CD4-positive, alpha-beta T cell (primary cell): ENCODE measurements around the gene EFNA4. TPM values are rescaled to one million over a fixed set of nuclear protein-coding genes. Genes with fewer than 3 reads are reported as not detected.

ENCODE experiments used
- ATAC-seq: fragments of 200-7000 bp; cut with Tn5 transposase; one replicate; pipeline ENCODE4 v1.10.0; 2022; ENCODE audit warnings: mild to moderate bottlenecking; ENCODE audit not compliant: poor library complexity
- CTCF ChIA-PET: fragments of 350-600 bp; sonication (Branson Sonifier 250); formaldehyde crosslinking; loops from one replicate; lab custom pipeline; 2021; ENCODE audit warnings: antibody characterized with exemption, inconsistent platforms; lab: Charles Lee
- POLR2A ChIA-PET: fragments of 350-600 bp; sonication (Branson Sonifier 250); formaldehyde crosslinking; loops from one replicate; lab custom pipeline; 2021; ENCODE audit warnings: antibody characterized with exemption, inconsistent platforms; lab: Charles Lee
- DNase-seq, 14 experiments: peaks; one replicate each; pipeline ENCODE4 v3.0.0-alpha.2; 2013 to 2020; ENCODE audit warnings: mixed read lengths in 2 of 14
- H3K27ac ChIP-seq, 2 donors: one replicate each; pipeline versions ENCODE4 v1.5.1 to v1.7.0; 2013; ENCODE audit warnings: low read length in 2 of 2, low read depth in 1 of 2, mild to moderate bottlenecking in 1 of 2
- H3K27me3 ChIP-seq, 2 experiments: 1 replicate in 1 of 2; 2 replicates in 1 of 2; pipeline versions ENCODE4 v1.6.1 to v1.7.0; 2013; ENCODE audit warnings: low read length in 2 of 2, control low read depth in 1 of 2, mild to moderate bottlenecking in 1 of 2, moderate library complexity in 1 of 2; ENCODE audit not compliant: insufficient read depth in 2 of 2, control insufficient read depth in 1 of 2
- H3K36me3 ChIP-seq: one replicate; pipeline ENCODE4 v1.6.1; 2013; ENCODE audit warnings: low read length, control low read depth; ENCODE audit not compliant: insufficient read depth
- H3K4me1 ChIP-seq: one replicate; pipeline ENCODE4 v1.6.1; 2013; ENCODE audit warnings: low read length, control low read depth; ENCODE audit not compliant: insufficient read depth
- H3K4me3 ChIP-seq: one replicate; pipeline ENCODE4 v1.5.1; 2013; ENCODE audit warnings: mild to moderate bottlenecking, low read length, moderate library complexity
- H3K9me3 ChIP-seq, 2 experiments: 1 replicate in 1 of 2; 2 replicates in 1 of 2; pipeline versions ENCODE4 v1.6.1 to v1.7.0; 2013; ENCODE audit warnings: low read length in 2 of 2, mild to moderate bottlenecking in 2 of 2, control low read depth in 1 of 2, moderate library complexity in 1 of 2; ENCODE audit not compliant: control insufficient read depth in 1 of 2, insufficient read depth in 1 of 2
- H3K27ac Mint-ChIP-seq: one replicate; pipeline ENCODE4 v1.8.0; 2020; ENCODE audit warnings: mixed read lengths
- H3K27me3 Mint-ChIP-seq: one replicate; pipeline ENCODE4 v1.8.0; 2021; ENCODE audit warnings: mixed read lengths
- H3K36me3 Mint-ChIP-seq: one replicate; pipeline ENCODE4 v1.8.0; 2021; ENCODE audit warnings: low read depth, mixed read lengths
- H3K4me1 Mint-ChIP-seq: one replicate; pipeline ENCODE4 v1.8.0; 2021; ENCODE audit warnings: low read depth, mixed read lengths
- H3K4me3 Mint-ChIP-seq: one replicate; pipeline ENCODE4 v1.8.0; 2020; ENCODE audit warnings: mild to moderate bottlenecking, mixed read lengths
- H3K9me3 Mint-ChIP-seq: one replicate; pipeline ENCODE4 v1.8.0; 2020; ENCODE audit warnings: mixed read lengths
- CTCF ChIP-seq: fragments of 200-600 bp; IDR thresholded peaks from one replicate; pipeline ENCODE4 v1.8.0; 2022; ENCODE audit warnings: antibody characterized with exemption, mild to moderate bottlenecking
- intact Hi-C, 2 experiments: fragments of 100-400 bp; cut with DNase I in 1 of 2; cut with micrococcal nuclease in 1 of 2; formaldehyde crosslinking; loops; one replicate each; pipeline versions ENCODE4 v1.15.1 to v1.9.0; 2023 to 2025; cut with DNase I, micrococcal nuclease
- total RNA-seq, 174 experiments: library from RNA in 2 of 174; stranded (reverse) in 2 of 174; gene quantifications; one replicate each; pipeline ENCODE4 v1.2.3 and lab custom pipeline; 2021 to 2026

EFNA4 gene
- total RNA-seq, 2 experiments from 2014 or later, result 2.4 to 3.3 TPM

DNA sequence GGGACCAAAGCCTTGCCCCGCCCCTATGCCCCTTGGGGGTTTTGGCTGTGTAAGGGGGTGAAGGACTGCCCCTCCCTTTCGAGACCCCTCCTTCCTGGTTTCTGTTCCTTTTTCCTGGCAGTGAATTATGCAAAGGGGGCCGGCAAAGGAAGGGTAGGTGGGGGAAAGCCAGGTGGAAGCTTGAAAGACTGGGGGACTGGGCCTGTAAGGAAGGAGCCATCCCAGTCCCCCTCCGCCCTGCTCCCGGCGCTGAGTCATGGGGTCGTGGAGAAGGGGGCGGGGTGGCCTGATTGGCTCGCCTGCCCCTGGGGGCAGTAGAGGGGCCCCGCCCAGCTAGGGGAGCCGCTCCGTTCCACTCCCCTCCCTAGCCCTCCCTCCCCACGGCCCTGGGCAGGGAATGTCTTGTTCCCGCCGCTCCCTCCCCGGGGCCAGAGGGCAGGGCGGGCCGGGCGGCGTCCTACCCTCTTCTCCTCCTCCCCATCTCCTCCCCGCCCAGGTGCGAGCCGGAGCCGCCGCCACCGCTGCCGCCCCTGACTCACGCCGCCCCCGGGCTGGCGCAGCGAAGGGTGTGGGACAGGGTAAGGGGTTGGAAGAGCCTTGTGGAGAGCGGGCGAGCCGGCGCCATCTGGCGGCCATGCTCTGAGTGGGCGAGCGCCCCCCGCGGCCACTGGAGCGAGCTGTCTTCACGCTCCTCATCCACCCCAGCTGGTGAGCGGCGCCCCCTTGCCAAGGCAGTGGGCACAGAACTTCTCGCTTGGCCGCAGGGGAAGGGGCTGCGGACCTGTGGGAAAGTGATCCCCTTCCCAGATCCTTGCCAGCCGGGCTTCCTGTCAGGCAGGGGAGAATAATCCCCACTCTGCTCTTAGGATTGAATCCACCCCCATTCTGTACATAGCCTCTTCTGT lies 46.2 kb upstream of the EFNA4 start:
- H3K4me1 ChIP-seq, result peaks cover 76% of the 10 kb centered on the region
- no peaks in the 10 kb centered on the region for H3K27me3 ChIP-seq
- peak overlapping the region; percentile 67 for H3K4me3 Mint-ChIP-seq
- no peaks in the 10 kb centered on the region for H3K27me3 Mint-ChIP-seq
- peaks cover 76% of the 10 kb centered on the region for H3K4me1 Mint-ChIP-seq
- H3K27ac Mint-ChIP-seq, result peak overlapping the region; percentile 92
- ATAC-seq (peak; percentile 86), DNase-seq (peak; percentile 84 to 95 (median 88))
- H3K9me3 Mint-ChIP-seq, result no peaks in the 10 kb centered on the region
- H3K36me3 ChIP-seq, result peaks cover 42% of the 10 kb centered on the region
- ChIA-PET POLR2A (interaction anchor here (0.6 to 10.7 kb wide), 16 partner anchors 10 to 458 kb away, joined by 3 to 189 read pairs (median 13); partner anchors contain the start of genes ADAM15, CKS1B, FLAD1 and LENEP), CTCF (interaction anchor here (0.5 to 9.7 kb wide), 40 partner anchors 10 to 1688 kb away, joined by 3 to 159 read pairs (median 6); partner anchors contain the start of genes ADAM15, CKS1B, FLAD1 and KRTCAP2)
- H3K9me3 ChIP-seq, result no peaks in the 10 kb centered on the region
- H3K4me3 ChIP-seq, result peak overlapping the region; percentile 45
- peak overlapping the region; percentile 73 to 77 for H3K27ac ChIP-seq
- intact Hi-C loops, result loop anchor here (1.0 to 5.0 kb wide), 11 partner anchors 16 to 460 kb away; partner anchors contain the start of genes CKS1B (in 1 of the 2), FLAD1 (in 1 of the 2) and UBE2Q1 (in 1 of the 2)
- peaks cover 33% of the 10 kb centered on the region for H3K36me3 Mint-ChIP-seq
- TF ChIP-seq CTCF, result peak; percentile 100

GRCh38 chr1:155017946-155018316 lies 45.6 kb upstream of the EFNA4 start:
- Mint-ChIP-seq H3K36me3 (peaks cover 30% of the 10 kb centered on the region), H3K9me3 (no peaks in the 10 kb centered on the region), H3K4me1 (peaks cover 73% of the 10 kb centered on the region), H3K4me3 (peak overlapping the region; percentile 67), H3K27me3 (no peaks in the 10 kb centered on the region), H3K27ac (peak overlapping the region; percentile 92)
- Histone ChIP-seq H3K27me3 (no peaks in the 10 kb centered on the region), H3K9me3 (no peaks in the 10 kb centered on the region), H3K36me3 (peaks cover 42% of the 10 kb centered on the region), H3K4me1 (peaks cover 73% of the 10 kb centered on the region), H3K27ac (peak overlapping the region; percentile 9 to 77), H3K4me3 (peak overlapping the region; percentile 5)
- intact Hi-C loops, result loop anchor here (1.0 to 5.0 kb wide), 11 partner anchors 17 to 461 kb away; partner anchors contain the start of genes CKS1B (in 1 of the 2), FLAD1 (in 1 of the 2) and UBE2Q1 (in 1 of the 2)
- CTCF ChIA-PET, result interaction anchor here (0.5 to 9.7 kb wide), 39 partner anchors 11 to 1688 kb away, joined by 3 to 159 read pairs (median 6); partner anchors contain the start of genes ADAM15, CKS1B, FLAD1 and KRTCAP2
- no peak for DNase-seq
- TF ChIP-seq CTCF, result no peak
- ATAC-seq, result no peak
- POLR2A ChIA-PET, result interaction anchor here (0.6 to 10.7 kb wide), 12 partner anchors 11 to 458 kb away, joined by 3 to 189 read pairs (median 23); partner anchors contain the start of genes ADAM15, CKS1B, FLAD1 and LENEP

DNA sequence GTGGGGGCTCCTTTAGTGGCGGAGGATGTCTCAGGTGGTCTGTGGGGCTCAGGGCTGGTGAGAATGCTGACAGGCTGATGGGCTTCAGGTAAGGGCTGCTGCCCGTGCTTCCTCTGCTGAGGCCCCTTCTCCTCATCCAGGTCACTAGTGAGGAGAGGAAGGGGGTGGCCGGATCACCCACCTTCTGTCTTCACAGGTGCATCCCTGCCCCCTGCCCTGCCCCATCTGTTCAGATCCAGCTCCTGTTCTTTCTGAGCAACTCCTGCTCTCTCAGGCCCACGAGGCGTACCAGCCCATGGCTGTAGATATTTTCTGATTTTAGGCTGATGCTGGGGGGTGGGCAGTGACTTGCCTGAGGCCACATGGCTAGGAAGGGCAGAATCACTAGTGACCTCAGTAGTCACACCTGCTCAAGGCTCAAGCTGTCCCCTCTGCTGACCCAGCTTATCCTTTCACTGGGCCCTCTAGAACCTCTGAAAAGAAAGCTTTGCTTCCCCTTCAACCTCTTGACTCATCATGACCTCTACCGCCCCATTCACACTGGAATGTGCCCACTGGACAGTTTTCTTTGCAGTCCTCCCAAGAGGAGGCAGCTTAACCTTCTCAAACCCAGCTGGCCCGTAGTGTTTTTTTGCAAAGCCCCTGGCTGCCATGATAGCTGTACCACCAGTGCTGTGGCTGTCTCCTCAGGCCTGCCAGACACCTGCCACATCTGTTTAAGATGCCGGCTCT lies 44.8 kb upstream of the EFNA4 start:
- TF ChIP-seq CTCF, result no peak
- ChIA-PET CTCF (interaction anchor here (0.6 to 9.7 kb wide), 7 partner anchors 20 to 75 kb away, joined by 3 to 159 read pairs (median 13); partner anchors contain the start of genes CKS1B, FLAD1, LENEP and PBXIP1), POLR2A (interaction anchor here (1.8 to 6.7 kb wide), 4 partner anchors 25 to 75 kb away, joined by 6 to 72 read pairs (median 14); partner anchors contain the start of genes LENEP, PBXIP1 and PYGO2)
- Histone ChIP-seq H3K9me3 (no peaks in the 10 kb centered on the region), H3K36me3 (peaks cover 38% of the 10 kb centered on the region), H3K4me1 (peaks cover 68% of the 10 kb centered on the region), H3K27ac (peak overlapping the region; percentile 7 to 51), H3K4me3 (no peak overlapping the region), H3K27me3 (no peaks in the 10 kb centered on the region)
- peaks cover 21% of the 10 kb centered on the region for H3K36me3 Mint-ChIP-seq
- no peaks in the 10 kb centered on the region for H3K27me3 Mint-ChIP-seq
- DNase-seq (no peak), ATAC-seq (no peak)
- intact Hi-C loops, result loop anchor here (5.0 kb wide), 2 partner anchors 351 to 461 kb away; partner anchors contain the start of gene UBE2Q1 (in 1 of the 2)
- H3K4me1 Mint-ChIP-seq, result peaks cover 69% of the 10 kb centered on the region
- H3K4me3 Mint-ChIP-seq, result peak overlapping the region; percentile 15
- H3K9me3 Mint-ChIP-seq, result no peaks in the 10 kb centered on the region
- peak overlapping the region; percentile 92 for H3K27ac Mint-ChIP-seq
